GM23248 (cell line): ENCODE data around the gene CERKL.

ENCODE experiments used
- EZH2 ChIP-seq: fragments of 200-600 bp; sonication (generic); IDR thresholded peaks from 2 replicates; pipeline ENCODE4 v1.6.1; 2018; ENCODE audit warnings: antibody characterized with exemption, mild to moderate bottlenecking; ENCODE audit not compliant: insufficient read depth, poor library complexity, severe bottlenecking
- EZH2phosphoT487 ChIP-seq: fragments of 200-600 bp; sonication (generic); IDR thresholded peaks from 2 replicates; pipeline ENCODE4 v1.6.1; 2018; ENCODE audit warnings: antibody characterized with exemption, moderate library complexity, mild to moderate bottlenecking, low read depth; ENCODE audit not compliant: insufficient read depth

DNA sequence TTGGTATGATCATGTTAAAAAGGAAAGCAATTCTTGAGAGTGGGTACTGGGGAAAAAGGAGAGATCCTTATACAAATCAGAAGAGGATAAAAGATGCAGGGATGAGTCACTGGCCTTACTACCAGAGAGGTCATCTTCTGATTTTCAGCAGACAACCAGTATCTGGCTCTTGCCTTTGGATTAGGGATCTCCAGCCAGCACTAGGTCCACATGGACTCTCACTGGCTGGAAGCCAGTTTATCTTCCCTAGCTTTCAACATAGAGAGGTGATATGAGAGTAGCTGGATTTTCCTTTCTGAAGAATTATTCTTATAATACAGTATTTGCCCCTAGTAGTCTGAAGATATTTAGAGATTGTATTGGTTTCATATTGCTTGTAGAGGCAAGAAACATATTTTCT, 30.2 kb downstream of the CERKL start:
- no peak for TF ChIP-seq EZH2
- no peak for TF ChIP-seq EZH2phosphoT487
